Measurements from ENCODE around the gene CELF4. TPM values are rescaled to one million over a fixed set of nuclear protein-coding genes. Genes with fewer than 3 reads are reported as not detected.

CELF4 gene
- total RNA-seq, 1 experiment from 2014 or later = 0.40 TPM

DNA sequence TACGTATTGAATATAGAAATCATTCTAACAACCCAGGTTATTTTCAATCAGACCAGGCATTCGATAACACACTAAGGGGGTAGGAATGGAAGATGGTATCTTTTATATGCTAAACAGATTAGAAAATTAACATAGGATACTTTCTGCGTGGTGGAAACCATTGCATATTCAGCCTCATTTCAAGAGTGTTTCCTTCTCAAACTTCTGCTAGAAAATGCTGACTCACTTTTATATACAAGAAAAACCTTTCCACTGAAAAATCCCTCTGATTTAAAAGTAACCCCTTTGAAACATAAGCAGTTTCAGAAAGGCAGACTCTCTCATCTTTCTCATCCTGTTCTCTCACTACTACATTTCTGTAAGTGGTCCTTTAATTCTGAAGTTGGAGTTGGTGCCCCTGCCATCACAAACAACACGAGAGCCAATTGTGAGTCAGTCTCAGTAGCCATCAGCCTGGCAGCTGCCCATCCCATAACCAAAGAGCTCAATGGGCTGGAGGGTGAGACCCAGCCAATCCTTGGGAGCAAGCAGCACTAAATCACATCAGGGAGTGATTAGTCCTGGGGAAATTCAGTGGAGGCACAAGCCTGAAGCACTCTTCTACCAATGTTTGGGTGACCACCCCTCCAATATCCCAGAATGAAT lies 343.1 kb downstream of the CELF4 start:
- no peaks in the 10 kb centered on the region for H3K4me1 ChIP-seq (ENCODE audit: insufficient read depth, low read length)
- H3F3A ChIP-seq (ENCODE audit: low read length, unreplicated experiment) = no peaks in the 10 kb centered on the region
- H3K4me2 ChIP-seq (ENCODE audit: low read length) = no peak overlapping the region
- H3K27ac ChIP-seq (ENCODE audit: low read length) = no peak overlapping the region
- intact Hi-C loops (cut with micrococcal nuclease) = no loop called here
- ChIA-PET CTCF (no interaction called here), POLR2A (ENCODE audit: unreplicated experiment) (no interaction called here)
- no peaks in the 10 kb centered on the region for H3K27me3 ChIP-seq (ENCODE audit: low read length)
- no peaks in the 10 kb centered on the region for H3K79me2 ChIP-seq (ENCODE audit: low read length)
- H3K4me3 ChIP-seq (ENCODE audit: low read length) = no peak overlapping the region
- ATAC-seq (no peak), DNase-seq (no peak)
- no peaks in the 10 kb centered on the region for H3K9me3 ChIP-seq (ENCODE audit: low read length)
- no peak overlapping the region for H2AFZ ChIP-seq (ENCODE audit: low read length)
- no peaks in the 10 kb centered on the region for H4K20me1 ChIP-seq (ENCODE audit: low read length)
- H3K9ac ChIP-seq (ENCODE audit: low read length) = no peak overlapping the region
- TF ChIP-seq, protein P1, sequence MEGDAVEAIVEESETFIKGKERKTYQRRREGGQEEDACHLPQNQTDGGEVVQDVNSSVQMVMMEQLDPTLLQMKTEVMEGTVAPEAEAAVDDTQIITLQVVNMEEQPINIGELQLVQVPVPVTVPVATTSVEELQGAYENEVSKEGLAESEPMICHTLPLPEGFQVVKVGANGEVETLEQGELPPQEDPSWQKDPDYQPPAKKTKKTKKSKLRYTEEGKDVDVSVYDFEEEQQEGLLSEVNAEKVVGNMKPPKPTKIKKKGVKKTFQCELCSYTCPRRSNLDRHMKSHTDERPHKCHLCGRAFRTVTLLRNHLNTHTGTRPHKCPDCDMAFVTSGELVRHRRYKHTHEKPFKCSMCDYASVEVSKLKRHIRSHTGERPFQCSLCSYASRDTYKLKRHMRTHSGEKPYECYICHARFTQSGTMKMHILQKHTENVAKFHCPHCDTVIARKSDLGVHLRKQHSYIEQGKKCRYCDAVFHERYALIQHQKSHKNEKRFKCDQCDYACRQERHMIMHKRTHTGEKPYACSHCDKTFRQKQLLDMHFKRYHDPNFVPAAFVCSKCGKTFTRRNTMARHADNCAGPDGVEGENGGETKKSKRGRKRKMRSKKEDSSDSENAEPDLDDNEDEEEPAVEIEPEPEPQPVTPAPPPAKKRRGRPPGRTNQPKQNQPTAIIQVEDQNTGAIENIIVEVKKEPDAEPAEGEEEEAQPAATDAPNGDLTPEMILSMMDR (conservative IDR thresholded peaks at IDR 0.05; ENCODE audit: low read depth, low read length) = no peak
- no peak for TF ChIP-seq EZH2phosphoT487 (IDR thresholded peaks at IDR 0.05; ENCODE audit: borderline replicate concordance, low read length)
- no peak for TF ChIP-seq EZH2 (IDR thresholded peaks at IDR 0.05; ENCODE audit: low read length, unreplicated experiment)
- H3K36me3 ChIP-seq (ENCODE audit: low read depth, low read length) = no peaks in the 10 kb centered on the region
- BruUV-seq (replicated peaks) = no TSS peak
- H3K9me2 ChIP-seq (replicated peaks; ENCODE audit: low read length) = no peaks in the 10 kb centered on the region

DNA sequence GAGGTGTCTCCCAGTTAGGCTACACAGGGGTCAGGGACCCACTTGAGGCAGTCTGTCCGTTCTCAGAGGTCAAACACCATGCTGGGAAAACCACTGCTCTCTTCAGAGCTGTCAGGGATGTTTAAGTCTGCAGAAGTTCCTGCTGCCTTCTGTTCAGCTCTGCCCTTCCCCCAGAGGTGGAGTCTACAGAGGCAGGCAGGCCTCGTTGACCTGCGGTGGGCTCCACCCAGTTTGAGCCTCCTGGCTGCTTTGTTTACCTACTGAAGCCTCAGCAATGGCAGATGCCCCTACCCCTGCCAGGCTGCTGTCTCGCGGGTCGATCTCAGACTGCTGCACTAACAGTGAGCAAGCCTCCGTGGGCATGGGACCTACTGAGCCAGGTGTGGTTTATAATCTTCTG lies 346.3 kb downstream of the CELF4 start:
- Histone ChIP-seq H3K36me3 (ENCODE audit: low read depth, low read length) (no peaks in the 10 kb centered on the region), H3K4me3 (ENCODE audit: low read length) (no peak overlapping the region), H3K27me3 (ENCODE audit: low read length) (no peaks in the 10 kb centered on the region), H3K9me3 (ENCODE audit: low read length) (no peaks in the 10 kb centered on the region), H3K9ac (ENCODE audit: low read length) (no peak overlapping the region), H3K9me2 (replicated peaks; ENCODE audit: low read length) (no peaks in the 10 kb centered on the region), H3K4me2 (ENCODE audit: low read length) (no peak overlapping the region), H2AFZ (ENCODE audit: low read length) (no peak overlapping the region), H3F3A (ENCODE audit: low read length, unreplicated experiment) (no peaks in the 10 kb centered on the region), H3K27ac (ENCODE audit: low read length) (no peak overlapping the region), H3K79me2 (ENCODE audit: low read length) (no peaks in the 10 kb centered on the region), H4K20me1 (ENCODE audit: low read length) (no peaks in the 10 kb centered on the region), H3K4me1 (ENCODE audit: insufficient read depth, low read length) (no peaks in the 10 kb centered on the region)
- BruUV-seq (replicated peaks) = no TSS peak
- ChIA-PET CTCF (no interaction called here), POLR2A (ENCODE audit: unreplicated experiment) (no interaction called here)
- no peak for DNase-seq
- ATAC-seq = no peak
- intact Hi-C loops (cut with micrococcal nuclease) = no loop called here
- TF ChIP-seq EZH2 (IDR thresholded peaks at IDR 0.05; ENCODE audit: low read length, unreplicated experiment) = no peak
- no peak for TF ChIP-seq EZH2phosphoT487 (IDR thresholded peaks at IDR 0.05; ENCODE audit: borderline replicate concordance, low read length)
- TF ChIP-seq, protein P1 (conservative IDR thresholded peaks at IDR 0.05; ENCODE audit: low read depth, low read length) = no peak

DNA sequence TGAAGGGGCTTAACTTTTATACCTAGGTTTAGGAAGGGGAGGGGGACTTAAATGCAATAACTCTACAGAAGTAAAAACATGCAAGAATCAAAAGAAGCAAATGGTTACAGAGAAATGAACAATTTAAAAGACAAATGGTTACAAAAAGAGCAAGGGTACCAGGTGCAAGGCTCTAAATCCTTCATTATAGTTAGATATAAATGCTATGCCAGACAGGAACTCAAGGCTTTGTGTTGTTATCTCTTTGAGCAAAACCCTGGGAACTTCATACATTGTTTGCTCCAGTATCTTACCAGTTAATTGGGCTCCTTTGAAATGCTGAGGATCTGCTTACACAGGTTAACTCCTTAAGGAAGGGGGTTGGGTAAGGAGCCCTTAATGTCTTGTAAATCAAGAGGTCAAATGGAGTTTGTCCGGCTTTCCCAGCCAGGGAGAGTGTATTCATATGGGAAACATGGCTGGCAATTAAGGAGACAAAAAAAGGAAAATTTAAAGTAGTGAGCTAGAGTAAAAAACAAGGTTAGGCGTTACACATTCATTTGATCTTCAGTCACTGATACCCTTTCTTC lies 347.5 kb downstream of the CELF4 start:
- no peak for ATAC-seq
- Histone ChIP-seq H3F3A (ENCODE audit: low read length, unreplicated experiment) (no peaks in the 10 kb centered on the region), H3K27me3 (ENCODE audit: low read length) (no peaks in the 10 kb centered on the region), H3K4me3 (ENCODE audit: low read length) (no peak overlapping the region), H3K27ac (ENCODE audit: low read length) (no peak overlapping the region), H3K36me3 (ENCODE audit: low read depth, low read length) (no peaks in the 10 kb centered on the region), H2AFZ (ENCODE audit: low read length) (no peak overlapping the region), H3K4me1 (ENCODE audit: insufficient read depth, low read length) (no peaks in the 10 kb centered on the region), H3K79me2 (ENCODE audit: low read length) (no peaks in the 10 kb centered on the region), H3K4me2 (ENCODE audit: low read length) (no peak overlapping the region), H3K9me3 (ENCODE audit: low read length) (no peaks in the 10 kb centered on the region), H4K20me1 (ENCODE audit: low read length) (no peaks in the 10 kb centered on the region), H3K9me2 (replicated peaks; ENCODE audit: low read length) (no peaks in the 10 kb centered on the region), H3K9ac (ENCODE audit: low read length) (no peak overlapping the region)
- intact Hi-C loops (cut with micrococcal nuclease) = no loop called here
- TF ChIP-seq EZH2phosphoT487 (IDR thresholded peaks at IDR 0.05; ENCODE audit: borderline replicate concordance, low read length) (no peak), EZH2 (IDR thresholded peaks at IDR 0.05; ENCODE audit: low read length, unreplicated experiment) (no peak)
- TF ChIP-seq, protein P1 (conservative IDR thresholded peaks at IDR 0.05; ENCODE audit: low read depth, low read length) = no peak
- DNase-seq = no peak
- no TSS peak for BruUV-seq (replicated peaks)
- ChIA-PET CTCF (no interaction called here), POLR2A (ENCODE audit: unreplicated experiment) (no interaction called here)

Measured in PC-3 (cell line).